ENCODE data around the gene LZIC. TPM values are rescaled to one million over a fixed set of nuclear protein-coding genes. Genes with fewer than 3 reads are reported as not detected.

Gene LZIC
- total RNA-seq, 1 experiment from 2014 or later: 32.5 TPM

DNA sequence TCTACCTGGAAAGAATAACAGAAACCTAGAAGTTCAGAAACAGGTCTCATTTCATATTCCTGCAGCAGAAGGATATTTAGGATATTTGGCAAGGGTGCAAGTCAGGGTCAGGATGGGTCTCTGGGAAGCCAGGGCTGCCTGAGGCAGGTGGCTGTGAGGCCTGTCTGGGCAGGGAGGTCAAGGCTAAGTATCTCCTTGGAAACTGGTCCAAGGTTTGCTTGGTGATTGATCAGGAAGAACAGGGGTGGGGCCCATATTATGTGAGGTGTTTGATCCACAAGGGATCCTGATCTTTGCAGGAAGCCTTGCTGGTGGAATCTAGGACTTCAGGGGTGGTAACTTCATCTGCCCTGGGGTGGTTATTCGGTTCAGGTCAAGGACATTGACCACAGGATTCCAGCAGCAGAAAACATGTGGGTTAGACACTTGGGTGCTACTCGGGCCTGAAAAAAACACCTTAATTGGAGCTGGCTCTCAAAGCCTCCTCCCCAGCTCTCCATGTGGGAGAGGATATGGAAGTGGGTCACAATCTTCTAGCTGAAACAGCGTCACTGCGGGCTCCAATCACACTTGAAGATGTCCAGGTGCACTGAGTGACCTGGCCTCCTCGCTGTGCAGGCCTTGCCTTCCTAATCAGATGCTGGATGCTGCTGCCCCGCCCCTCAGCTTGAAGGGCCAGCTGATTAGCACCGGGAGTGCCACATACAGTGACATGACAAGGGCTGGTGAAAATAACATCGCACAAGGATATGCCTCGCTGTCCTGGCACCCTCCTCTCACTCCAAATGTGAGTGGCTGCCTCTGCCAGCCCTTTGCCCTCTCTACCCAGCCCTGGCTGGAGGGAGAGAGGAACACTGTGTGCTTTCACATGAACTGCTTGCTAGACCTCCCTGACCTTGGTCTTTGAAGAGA is 41.8 kb downstream of the LZIC start:
- no TSS peak for BruUV-seq (replicated peaks)
- Histone ChIP-seq H3F3A (ENCODE audit: low read length, unreplicated experiment) (no peaks in the 10 kb centered on the region), H3K36me3 (ENCODE audit: low read depth, low read length) (no peaks in the 10 kb centered on the region), H3K4me1 (ENCODE audit: insufficient read depth, low read length) (peaks cover 12% of the 10 kb centered on the region), H3K4me3 (ENCODE audit: low read length) (no peak overlapping the region), H3K79me2 (ENCODE audit: low read length) (peaks cover 55% of the 10 kb centered on the region), H4K20me1 (ENCODE audit: low read length) (no peaks in the 10 kb centered on the region), H3K9ac (ENCODE audit: low read length) (no peak overlapping the region), H3K27me3 (ENCODE audit: low read length) (no peaks in the 10 kb centered on the region), H3K27ac (ENCODE audit: low read length) (no peak overlapping the region), H3K9me2 (replicated peaks; ENCODE audit: low read length) (no peaks in the 10 kb centered on the region), H2AFZ (ENCODE audit: low read length) (no peak overlapping the region), H3K9me3 (ENCODE audit: low read length) (no peaks in the 10 kb centered on the region), H3K4me2 (ENCODE audit: low read length) (no peak overlapping the region)
- ChIA-PET CTCF (no interaction called here), POLR2A (ENCODE audit: unreplicated experiment) (no interaction called here)
- no peak for TF ChIP-seq EZH2phosphoT487 (IDR thresholded peaks at IDR 0.05; ENCODE audit: borderline replicate concordance, low read length)
- TF ChIP-seq EZH2 (IDR thresholded peaks at IDR 0.05; ENCODE audit: low read length, unreplicated experiment): no peak
- no peak for ATAC-seq
- intact Hi-C loops (cut with micrococcal nuclease): no loop called here
- DNase-seq: no peak

DNA sequence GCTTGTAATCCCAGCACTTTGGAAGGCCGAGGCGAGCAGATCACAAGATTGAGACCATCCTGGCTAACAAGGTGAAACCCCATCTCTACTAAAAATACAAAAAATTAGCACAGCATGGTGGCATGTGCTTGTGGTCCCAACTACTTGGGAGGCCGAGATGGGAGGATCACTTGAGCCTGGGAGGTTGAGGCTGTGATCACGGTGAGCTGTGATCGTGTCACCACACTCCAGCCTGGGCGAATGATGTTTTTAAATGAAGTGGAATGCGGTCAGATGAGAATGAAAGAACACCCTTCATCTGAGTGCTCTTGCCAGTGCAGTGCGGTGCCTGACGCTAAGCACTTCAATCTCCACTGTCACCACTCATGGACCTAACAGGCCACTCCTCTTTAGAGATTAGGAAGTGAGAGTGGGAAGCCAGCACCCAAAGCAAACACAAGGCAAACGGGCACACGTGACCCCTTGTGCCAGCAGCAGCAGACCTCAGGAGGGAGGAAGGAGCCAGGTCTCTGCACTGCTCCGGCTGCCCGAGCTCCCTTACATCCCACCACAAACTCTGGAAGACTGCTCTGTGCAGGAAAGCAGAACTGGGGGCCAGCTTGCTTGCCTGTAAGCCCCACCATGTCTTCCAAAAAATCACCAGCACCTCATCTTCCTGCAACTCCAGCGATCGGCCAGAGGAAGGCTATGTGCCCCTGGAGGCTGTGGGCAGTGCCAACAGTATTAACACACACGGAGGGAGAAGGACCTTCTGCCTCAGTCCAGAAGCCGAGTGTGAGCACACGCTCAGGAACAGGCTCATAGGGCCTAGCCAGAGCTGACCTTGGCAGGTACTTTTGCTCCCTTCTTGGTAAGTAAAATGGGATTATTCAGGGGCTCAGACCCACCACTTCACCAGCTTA is 42.8 kb downstream of the LZIC start:
- Histone ChIP-seq H3K36me3 (ENCODE audit: low read depth, low read length) (no peaks in the 10 kb centered on the region), H4K20me1 (ENCODE audit: low read length) (no peaks in the 10 kb centered on the region), H3K4me3 (ENCODE audit: low read length) (no peak overlapping the region), H3K9ac (ENCODE audit: low read length) (no peak overlapping the region), H2AFZ (ENCODE audit: low read length) (no peak overlapping the region), H3K27ac (ENCODE audit: low read length) (no peak overlapping the region), H3K4me1 (ENCODE audit: insufficient read depth, low read length) (peaks cover 13% of the 10 kb centered on the region), H3K79me2 (ENCODE audit: low read length) (peaks cover 56% of the 10 kb centered on the region), H3F3A (ENCODE audit: low read length, unreplicated experiment) (no peaks in the 10 kb centered on the region), H3K27me3 (ENCODE audit: low read length) (no peaks in the 10 kb centered on the region), H3K4me2 (ENCODE audit: low read length) (no peak overlapping the region), H3K9me2 (replicated peaks; ENCODE audit: low read length) (no peaks in the 10 kb centered on the region), H3K9me3 (ENCODE audit: low read length) (no peaks in the 10 kb centered on the region)
- DNase-seq: no peak
- no peak for ATAC-seq
- TF ChIP-seq EZH2phosphoT487 (IDR thresholded peaks at IDR 0.05; ENCODE audit: borderline replicate concordance, low read length) (no peak), CTCF (conservative IDR thresholded peaks at IDR 0.05; ENCODE audit: low read depth, low read length) (no peak), EZH2 (IDR thresholded peaks at IDR 0.05; ENCODE audit: low read length, unreplicated experiment) (no peak)
- ChIA-PET POLR2A (ENCODE audit: unreplicated experiment) (no interaction called here), CTCF (no interaction called here)
- intact Hi-C loops (cut with micrococcal nuclease): no loop called here
- no TSS peak for BruUV-seq (replicated peaks)

- TF ChIP-seq EZH2phosphoT487 (IDR thresholded peaks at IDR 0.05; ENCODE audit: borderline replicate concordance, low read length): no peak
- no peak for TF ChIP-seq EZH2 (IDR thresholded peaks at IDR 0.05; ENCODE audit: low read length, unreplicated experiment)
- no peak for TF ChIP-seq CTCF (conservative IDR thresholded peaks at IDR 0.05; ENCODE audit: low read depth, low read length)
- peaks cover 21% of the 10 kb centered on the region for H3F3A ChIP-seq (ENCODE audit: low read length, unreplicated experiment)
- peak overlapping the region; percentile 99 for H3K27ac ChIP-seq (ENCODE audit: low read length)
- POLR2A ChIA-PET (ENCODE audit: unreplicated experiment): interaction anchor here (0.6 kb wide), 1 partner anchor 69 kb away, joined by 3 read pairs; no protein-coding TSS in a partner anchor
- ATAC-seq (no peak), DNase-seq (no peak)
- H3K9me2 ChIP-seq (replicated peaks; ENCODE audit: low read length): no peaks in the 10 kb centered on the region
- BruUV-seq (replicated peaks): no TSS peak
- H3K36me3 ChIP-seq (ENCODE audit: low read depth, low read length): no peaks in the 10 kb centered on the region
- H3K27me3 ChIP-seq (ENCODE audit: low read length): no peaks in the 10 kb centered on the region
- H4K20me1 ChIP-seq (ENCODE audit: low read length): no peaks in the 10 kb centered on the region
- H3K4me1 ChIP-seq (ENCODE audit: insufficient read depth, low read length): peaks cover 66% of the 10 kb centered on the region
- H3K4me3 ChIP-seq (ENCODE audit: low read length): peak overlapping the region; percentile 57
- H2AFZ ChIP-seq (ENCODE audit: low read length): peak overlapping the region; percentile 12; the same call in 1 of the 2 replicates
- peak overlapping the region; percentile 57 for H3K9ac ChIP-seq (ENCODE audit: low read length)
- intact Hi-C loops (cut with micrococcal nuclease): no loop called here
- H3K9me3 ChIP-seq (ENCODE audit: low read length): no peaks in the 10 kb centered on the region
- peaks cover 26% of the 10 kb centered on the region for H3K79me2 ChIP-seq (ENCODE audit: low read length)
- CTCF ChIA-PET: interaction anchor here (1.5 kb wide), 1 partner anchor 20 kb away, joined by 5 read pairs; no protein-coding TSS in a partner anchor
- peak overlapping the region; percentile 81 for H3K4me2 ChIP-seq (ENCODE audit: low read length)
These were observed 49.1 kb downstream of the LZIC start for GRCh38 chr1:9894115-9894514.
